NCI-H460 (cell line): Measurements from ENCODE around the gene ZNF581. TPM values are rescaled to one million over a fixed set of nuclear protein-coding genes. Genes with fewer than 3 reads are reported as not detected.

ENCODE experiments used
- DNase-seq: peaks from one replicate; pipeline ENCODE4 v3.0.0-alpha.2; 2016; ENCODE audit warnings: low read depth; ENCODE audit errors: extremely low read depth
- total RNA-seq: library from RNA; depleted of rRNA; stranded (reverse); fragments of >200 nt; shearing (Covaris generic); gene quantifications from 2 replicates; pipeline ENCODE4 v1.2.3, GENCODE V29; 2014

The ZNF581 gene
- total RNA-seq, 1 experiment from 2014 or later, result 13.6 TPM

GRCh38 chr19:55661826-55662225 is 18.4 kb downstream of the ZNF581 start:
- no peak for DNase-seq

- DNase-seq, result no peak
These were observed 20.5 kb downstream of the ZNF581 start for GRCh38 chr19:55663846-55664536.

- no peak for DNase-seq
These were observed 23.0 kb downstream of the ZNF581 start for GRCh38 chr19:55666343-55667005.

DNA sequence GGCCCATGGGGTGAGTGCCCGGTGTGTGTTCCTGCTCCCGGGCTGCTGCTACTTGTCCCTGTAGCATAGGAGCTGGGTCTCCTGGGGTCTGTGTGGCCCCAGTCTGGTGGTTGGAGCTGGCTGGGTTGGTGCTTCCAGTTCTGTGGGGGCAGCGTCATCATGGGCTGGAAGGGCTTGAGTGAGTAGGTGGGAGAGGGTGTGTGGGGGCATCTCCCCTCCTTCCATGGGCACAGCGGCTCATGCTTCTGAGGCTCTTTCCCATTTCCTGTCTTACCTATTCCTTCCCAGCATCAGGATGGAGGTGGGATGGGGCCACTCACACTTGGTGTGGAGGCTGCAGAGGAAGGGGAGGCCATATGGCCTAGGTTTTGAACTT is 23.5 kb downstream of the ZNF581 start:
- no peak for DNase-seq

DNA sequence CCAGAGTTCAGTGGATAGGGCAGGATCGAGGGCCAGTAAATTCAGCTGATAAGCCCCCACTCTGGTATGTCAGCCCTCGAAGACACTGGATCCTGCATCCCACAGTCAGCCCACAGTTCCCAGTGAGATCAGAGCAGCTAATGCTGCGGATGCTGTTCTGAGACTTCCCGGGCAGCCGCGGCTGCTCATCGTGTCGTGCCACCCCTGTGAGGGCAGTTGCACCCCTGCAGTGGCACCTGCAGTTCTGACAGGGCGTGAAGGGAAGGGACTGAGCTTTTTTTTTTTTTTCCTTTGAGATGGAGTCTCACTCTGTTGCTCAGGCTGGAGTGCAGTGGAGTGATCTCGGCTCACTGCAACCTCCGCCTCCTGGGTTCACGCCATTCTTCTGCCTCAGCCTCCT is 24.1 kb downstream of the ZNF581 start:
- DNase-seq, result no peak

DNA sequence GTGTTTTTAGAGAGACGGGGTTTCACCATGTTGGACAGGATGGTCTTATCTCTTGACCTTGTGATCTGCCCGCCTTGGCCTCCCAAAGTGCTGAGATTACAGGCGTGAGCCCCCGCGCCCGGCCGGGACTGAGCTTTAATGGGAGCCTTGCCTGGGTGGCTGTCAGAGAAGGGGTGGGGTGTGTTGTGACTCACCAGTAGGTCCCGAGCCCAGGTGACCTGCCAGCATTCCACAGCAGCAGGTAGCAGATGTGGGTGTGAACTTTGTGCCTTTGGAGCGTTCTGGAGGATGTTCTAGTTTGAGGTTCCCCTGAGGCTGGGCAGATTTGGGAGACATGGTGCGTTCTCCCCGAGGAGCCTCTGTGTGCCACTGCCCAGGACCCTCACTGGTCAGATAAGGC is 24.5 kb downstream of the ZNF581 start:
- DNase-seq, result no peak

DNA sequence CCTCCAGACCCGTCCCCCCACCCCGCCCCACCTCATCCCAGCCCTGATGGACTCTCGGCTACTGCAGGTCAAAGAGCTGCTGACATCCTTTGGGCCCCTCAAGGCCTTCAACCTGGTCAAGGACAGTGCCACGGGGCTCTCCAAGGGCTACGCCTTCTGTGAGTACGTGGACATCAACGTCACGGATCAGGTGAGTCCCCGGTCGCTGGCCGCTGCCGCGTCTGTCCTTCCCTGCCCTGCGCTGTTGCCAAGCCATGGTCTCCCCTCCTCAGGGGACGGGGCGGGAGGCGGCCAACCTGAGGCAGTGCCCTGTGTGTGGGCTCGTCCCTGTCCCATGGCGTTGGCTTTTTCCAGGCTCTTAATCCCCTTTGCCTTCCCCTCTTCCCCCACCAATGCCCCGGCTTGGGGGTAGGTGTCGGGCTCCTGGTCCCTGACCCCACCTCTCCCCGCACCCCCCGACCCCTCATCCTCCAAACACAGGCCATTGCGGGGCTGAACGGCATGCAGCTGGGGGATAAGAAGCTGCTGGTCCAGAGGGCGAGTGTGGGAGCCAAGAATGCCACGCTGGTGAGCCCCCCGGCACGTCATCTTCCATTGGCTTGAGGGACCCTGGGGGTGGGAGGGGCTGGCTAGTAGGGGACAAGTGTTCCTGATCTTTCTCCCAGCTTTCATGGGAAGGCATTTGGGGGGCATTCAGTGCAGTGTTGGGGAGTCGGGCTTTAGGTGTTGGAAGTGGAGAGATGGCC is 25.3 kb downstream of the ZNF581 start:
- DNase-seq, result no peak

GRCh38 chr19:55669418-55670279 is 26.2 kb downstream of the ZNF581 start:
- no peak for DNase-seq

DNA sequence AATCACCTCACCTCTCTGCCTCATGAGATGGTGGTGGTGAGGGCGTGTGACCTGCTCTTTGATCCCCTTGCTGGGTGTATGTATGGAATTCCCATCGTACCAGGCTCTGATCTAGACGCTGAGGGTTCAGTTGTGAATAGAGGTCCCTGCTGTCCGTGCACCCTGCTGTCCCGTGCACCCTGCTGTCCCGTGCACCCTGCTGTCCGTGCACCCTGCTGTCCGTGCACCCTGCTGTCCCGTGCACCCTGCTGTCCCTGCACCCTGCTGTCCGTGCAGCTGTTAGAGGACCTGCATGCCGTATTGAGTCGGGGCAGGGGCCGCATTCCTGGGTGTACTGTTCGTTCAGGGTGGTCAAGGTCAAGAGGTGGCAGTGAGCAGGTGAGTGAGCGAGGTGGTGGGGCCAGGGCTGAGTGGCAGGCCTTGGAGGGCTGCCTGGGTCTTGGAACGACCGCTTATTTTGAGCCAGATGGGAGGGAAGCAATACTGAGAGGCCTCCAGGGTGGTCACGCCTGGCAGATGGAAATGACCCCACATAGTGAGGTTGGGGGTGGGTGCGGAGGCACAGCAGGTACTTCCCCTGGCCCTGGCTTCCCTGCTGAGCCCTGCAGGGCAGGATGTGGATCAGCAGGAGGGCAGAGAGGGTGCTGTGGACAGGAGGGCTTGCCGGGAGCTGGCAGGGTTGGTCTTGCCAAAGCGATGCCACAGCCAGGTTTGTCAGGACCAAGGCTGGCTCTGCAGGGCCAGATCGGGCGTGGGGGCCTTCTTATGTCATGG is 27.0 kb downstream of the ZNF581 start:
- no peak for DNase-seq

DNA sequence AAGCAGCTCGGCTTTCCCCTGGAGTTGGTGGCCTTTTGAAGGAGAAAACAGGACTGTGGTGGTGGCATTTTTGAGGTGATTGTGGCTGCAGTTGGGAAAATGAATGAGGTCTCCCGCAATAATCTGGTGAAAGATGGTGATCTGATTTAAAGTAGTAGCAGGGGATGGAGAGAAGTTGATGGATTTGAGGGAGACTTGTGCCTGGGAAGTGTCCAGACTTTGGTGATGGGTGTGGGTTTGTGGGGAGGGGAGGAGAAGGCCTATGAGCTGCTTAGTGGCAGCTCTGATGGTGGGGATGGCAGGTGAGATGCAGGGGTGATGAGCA is 27.6 kb downstream of the ZNF581 start:
- DNase-seq, result no peak

DNA sequence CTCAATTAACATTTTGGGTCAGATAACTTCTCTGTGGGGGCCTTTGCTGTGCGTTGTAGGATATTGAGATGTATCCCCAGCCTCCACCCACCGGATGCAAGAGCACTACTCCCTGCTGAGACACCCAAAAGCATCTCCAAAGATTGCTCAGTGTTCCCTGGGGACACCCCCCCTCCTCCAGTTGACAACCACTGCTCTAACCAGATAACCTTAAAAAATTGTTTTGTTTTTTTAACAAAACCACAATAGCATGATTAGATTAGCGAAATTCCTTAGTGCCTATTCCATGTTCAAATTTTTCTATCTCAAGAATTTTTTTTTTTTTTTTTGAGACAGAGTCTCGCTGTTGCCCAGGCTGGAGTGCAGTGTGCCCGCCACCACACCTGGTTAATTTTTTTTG is 29.0 kb downstream of the ZNF581 start:
- DNase-seq, result no peak

DNA sequence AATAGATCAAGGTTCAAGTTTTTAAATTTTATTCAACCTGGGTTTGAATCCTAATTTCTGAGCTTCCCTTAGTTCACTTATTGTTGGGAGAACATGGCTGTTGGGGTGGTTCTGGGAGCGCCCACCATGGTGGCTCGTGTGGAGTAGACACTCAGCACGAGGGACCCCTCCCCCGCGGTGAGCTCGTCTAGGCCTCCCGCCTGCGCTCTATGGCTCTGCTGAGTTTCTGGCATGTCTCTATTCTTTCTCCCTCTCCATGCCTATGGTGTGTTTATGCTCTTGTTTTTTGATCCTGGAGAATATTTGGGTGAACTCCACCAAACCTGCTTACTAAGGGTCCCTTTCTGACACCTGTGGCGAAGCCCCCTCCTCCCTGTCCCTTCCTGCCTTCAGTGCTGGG is 30.0 kb downstream of the ZNF581 start:
- DNase-seq, result no peak

- DNase-seq, result no peak
These were observed 30.4 kb downstream of the ZNF581 start for GRCh38 chr19:55673889-55674288.

DNA sequence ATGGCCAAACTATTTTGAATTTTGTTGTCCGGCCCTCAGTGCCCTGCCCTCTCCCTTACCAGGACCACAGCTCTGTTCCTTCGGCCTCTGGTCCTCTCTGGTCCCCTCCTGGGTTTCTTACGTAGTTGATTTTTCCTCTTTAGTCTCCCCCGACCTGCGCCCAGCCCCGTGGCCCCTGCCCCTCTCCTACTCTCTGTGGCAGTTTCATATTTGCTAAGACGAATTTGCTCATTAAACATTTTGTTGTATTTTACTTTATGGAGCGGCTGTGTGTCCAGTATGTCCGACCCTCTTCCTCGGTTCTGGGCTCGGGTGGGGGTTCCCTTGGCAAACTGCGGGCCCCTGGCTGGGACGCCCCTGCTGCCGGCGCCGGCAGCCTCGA is 31.0 kb downstream of the ZNF581 start:
- DNase-seq, result no peak

GRCh38 chr19:55674841-55675660 is 31.6 kb downstream of the ZNF581 start, which contains the start of gene EPN1:
EPN1 (plus strand) TSS chr19:55675226; CDS start chr19:55678628, 3,402 bp downstream.
- peak; percentile 93 for DNase-seq

DNA sequence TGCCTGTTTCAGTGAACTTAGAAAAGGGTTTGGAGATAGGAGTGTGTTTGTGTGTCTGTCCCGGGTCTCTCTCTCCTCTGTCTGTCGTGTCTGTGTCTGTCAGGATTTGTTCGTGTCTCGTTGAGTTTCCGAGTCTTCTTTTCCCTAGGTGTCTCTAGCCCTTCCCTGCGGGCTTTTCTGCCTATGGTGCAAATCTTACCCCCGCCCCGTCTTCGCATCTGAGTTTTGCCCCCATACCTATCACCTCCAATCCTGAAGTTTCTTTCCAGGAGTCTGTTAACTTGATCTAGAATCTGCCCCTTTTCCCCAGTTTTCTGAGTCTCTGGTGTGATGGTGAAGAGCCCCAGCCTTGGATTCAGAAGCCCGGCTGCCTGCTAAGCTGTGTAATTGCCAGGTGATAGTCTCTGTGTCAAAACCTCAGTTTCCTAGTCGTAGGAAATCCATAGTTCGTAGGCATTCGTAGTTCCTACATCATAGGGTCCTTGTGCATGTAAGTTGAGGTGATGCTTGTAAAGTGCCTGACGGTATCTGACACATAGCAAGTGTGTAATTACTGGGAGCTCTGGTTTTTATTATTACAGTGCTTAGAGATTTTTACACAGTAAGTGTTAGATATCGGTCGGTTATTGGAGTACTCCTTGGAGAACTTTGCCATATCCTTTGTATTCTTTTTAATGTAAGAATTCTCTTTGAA is 32.4 kb downstream of the ZNF581 start:
- DNase-seq, result no peak

- DNase-seq, result no peak
These were observed 32.9 kb downstream of the ZNF581 start for GRCh38 chr19:55676383-55676782.

DNA sequence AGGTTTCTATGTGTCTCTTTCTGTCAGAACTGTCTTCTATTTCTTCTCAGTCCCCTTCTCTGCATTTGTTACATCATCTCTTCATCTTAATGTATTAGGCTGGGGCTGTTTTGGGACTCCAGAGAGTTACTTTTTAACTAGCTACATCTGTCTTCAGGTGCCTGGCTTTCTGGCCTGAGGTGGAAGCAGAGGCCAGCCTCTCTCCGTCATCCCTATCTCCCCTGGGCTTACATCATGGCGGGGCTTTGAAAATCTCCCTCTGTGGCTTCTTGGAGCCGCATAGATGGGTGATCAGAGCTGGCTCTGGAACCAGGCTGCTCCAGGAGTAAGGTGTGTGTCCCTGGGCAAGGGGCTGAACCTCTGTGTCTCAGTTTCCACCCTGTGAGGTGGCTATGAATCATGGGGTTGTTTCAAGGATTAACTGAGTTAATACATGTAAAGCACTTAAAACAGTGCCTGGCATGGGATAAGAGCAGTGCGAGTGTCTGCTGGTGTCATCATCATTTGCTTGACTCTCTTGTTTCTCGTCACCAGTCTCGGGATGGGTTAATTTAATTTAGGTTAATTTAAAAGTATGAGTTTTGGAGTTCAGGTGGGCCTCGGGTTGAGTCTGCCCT is 33.5 kb downstream of the ZNF581 start:
- DNase-seq, result no peak
